Gastrocnemius medialis (tissue), 4 donors: ENCODE measurements around the gene NANP. TPM values are rescaled to one million over a fixed set of nuclear protein-coding genes. Genes with fewer than 3 reads are reported as not detected.

Experiments used
- ATAC-seq, 2 donors: fragments of 150-250 bp; one replicate each; pipeline ENCODE4 v1.9.1; 2016
- DNase-seq, 2 donors: peaks; one replicate each; pipeline ENCODE4 v3.0.0-alpha.2; 2019
- H3K27ac ChIP-seq, 4 donors: fragments of 200-600 bp; sonication (generic); 1 replicate in 1 of 4; 2 replicates in 3 of 4; pipeline ENCODE4 v1.5.1; 2016 to 2018; ENCODE audit warnings: mild to moderate bottlenecking in 2 of 4, moderate library complexity in 1 of 4
- H3K27me3 ChIP-seq, 3 donors: fragments of 200-600 bp; sonication (generic) in 2 of 3; 1 replicate in 1 of 3; 2 replicates in 2 of 3; pipeline versions ENCODE4 v1.5.1 to v1.6.0; 2016 to 2019; ENCODE audit warnings: mild to moderate bottlenecking in 1 of 3, moderate library complexity in 1 of 3
- H3K36me3 ChIP-seq, 2 donors: fragments of 200-600 bp; sonication (generic) in 1 of 2; one replicate each; pipeline ENCODE4 v1.5.1; 2017 to 2018
- H3K4me1 ChIP-seq, 2 donors: fragments of 200-600 bp; sonication (generic) in 1 of 2; one replicate each; pipeline ENCODE4 v1.5.1; 2016 to 2017; ENCODE audit warnings: mild to moderate bottlenecking in 2 of 2
- H3K4me3 ChIP-seq, 4 donors: fragments of 200-600 bp; sonication (generic) in 3 of 4; 1 replicate in 1 of 4; 2 replicates in 3 of 4; pipeline ENCODE4 v1.5.1; 2016 to 2019; ENCODE audit warnings: mild to moderate bottlenecking in 2 of 4
- H3K9me3 ChIP-seq, 3 donors: fragments of 200-600 bp; sonication (generic) in 2 of 3; 1 replicate in 1 of 3; 2 replicates in 2 of 3; pipeline ENCODE4 v1.5.1; 2016 to 2019
- POLR2A ChIP-seq, 2 donors: fragments of 450-650 bp; IDR thresholded peaks; one replicate each; pipeline ENCODE4 v1.6.1; 2017; ENCODE audit warnings: antibody characterized with exemption in 2 of 2, mild to moderate bottlenecking in 2 of 2, moderate library complexity in 2 of 2
- in situ Hi-C, 4 donors: fragments of 200-750 bp; cut with MboI; loops; one replicate each; pipeline versions ENCODE4 v1.15.0 to v1.8.0; 2017; ENCODE audit warnings: low sequenced_read_pairs in 4 of 4
- intact Hi-C: fragments of 100-400 bp; cut with DNase I; formaldehyde crosslinking; loops from one replicate; pipeline ENCODE4 v1.15.1; 2023; ENCODE audit warnings: low total_unique reads
- total RNA-seq, 4 donors: library from RNA; depleted of rRNA; stranded (reverse); fragments of >200 nt; gene quantifications; one replicate each; pipeline versions ENCODE4 v1.1.0 to v1.2.3, GENCODE V29; 2016
- TF ChIP-seq, protein P1 (sequence below), 5 experiments: fragments of 450-650 bp in 3 of 5; fragments of 200-600 bp in 2 of 5; sonication (generic) in 2 of 5; IDR thresholded peaks in 4 of 5; conservative IDR thresholded peaks in 1 of 5; 1 replicate in 4 of 5; 2 replicates in 1 of 5; pipeline ENCODE4 v1.5.1; 2016 to 2019; ENCODE audit warnings: antibody characterized with exemption in 5 of 5, mild to moderate bottlenecking in 3 of 5, moderate library complexity in 3 of 5

NANP gene
- total RNA-seq, 4 donors from 2014 or later: 1.5 to 3.6 (median 2.6) TPM

DNA sequence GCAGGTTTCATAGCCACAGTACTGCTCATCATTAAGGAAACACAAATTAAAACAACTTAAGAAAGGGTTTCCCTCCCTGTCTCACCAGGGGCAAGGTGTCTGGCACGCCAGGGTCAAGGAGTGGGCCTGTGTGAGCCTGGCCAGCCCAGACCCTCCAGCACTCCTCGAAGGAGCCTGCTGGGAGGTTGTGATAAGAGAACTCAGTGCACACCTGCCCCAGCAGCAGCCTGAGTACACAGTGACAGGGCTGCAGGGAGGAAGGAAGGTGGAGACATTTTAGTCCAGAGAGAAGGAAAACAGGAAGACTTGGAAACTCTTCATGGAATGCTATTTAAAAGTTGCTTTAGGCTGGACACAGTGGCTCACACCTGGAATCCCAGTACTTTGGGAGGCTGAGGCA lies 52.6 kb downstream of the NANP start:
- ATAC-seq (no peak), DNase-seq (no peak)
- in situ Hi-C loops (no loop called here), intact Hi-C loops (no loop called here)
- H3K4me3 ChIP-seq: no peak overlapping the region
- H3K27ac ChIP-seq: no peak overlapping the region
- H3K9me3 ChIP-seq: no peaks in the 10 kb centered on the region
- TF ChIP-seq POLR2A (IDR thresholded peaks at IDR 0.05): no peak
- TF ChIP-seq, protein P1, sequence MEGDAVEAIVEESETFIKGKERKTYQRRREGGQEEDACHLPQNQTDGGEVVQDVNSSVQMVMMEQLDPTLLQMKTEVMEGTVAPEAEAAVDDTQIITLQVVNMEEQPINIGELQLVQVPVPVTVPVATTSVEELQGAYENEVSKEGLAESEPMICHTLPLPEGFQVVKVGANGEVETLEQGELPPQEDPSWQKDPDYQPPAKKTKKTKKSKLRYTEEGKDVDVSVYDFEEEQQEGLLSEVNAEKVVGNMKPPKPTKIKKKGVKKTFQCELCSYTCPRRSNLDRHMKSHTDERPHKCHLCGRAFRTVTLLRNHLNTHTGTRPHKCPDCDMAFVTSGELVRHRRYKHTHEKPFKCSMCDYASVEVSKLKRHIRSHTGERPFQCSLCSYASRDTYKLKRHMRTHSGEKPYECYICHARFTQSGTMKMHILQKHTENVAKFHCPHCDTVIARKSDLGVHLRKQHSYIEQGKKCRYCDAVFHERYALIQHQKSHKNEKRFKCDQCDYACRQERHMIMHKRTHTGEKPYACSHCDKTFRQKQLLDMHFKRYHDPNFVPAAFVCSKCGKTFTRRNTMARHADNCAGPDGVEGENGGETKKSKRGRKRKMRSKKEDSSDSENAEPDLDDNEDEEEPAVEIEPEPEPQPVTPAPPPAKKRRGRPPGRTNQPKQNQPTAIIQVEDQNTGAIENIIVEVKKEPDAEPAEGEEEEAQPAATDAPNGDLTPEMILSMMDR (IDR thresholded peaks at IDR 0.05 in 4 of 5, conservative IDR thresholded peaks at IDR 0.05 in 1 of 5): no peak
- H3K27me3 ChIP-seq: no peaks in the 10 kb centered on the region
- no peaks in the 10 kb centered on the region for H3K36me3 ChIP-seq
- no peaks in the 10 kb centered on the region for H3K4me1 ChIP-seq

DNA sequence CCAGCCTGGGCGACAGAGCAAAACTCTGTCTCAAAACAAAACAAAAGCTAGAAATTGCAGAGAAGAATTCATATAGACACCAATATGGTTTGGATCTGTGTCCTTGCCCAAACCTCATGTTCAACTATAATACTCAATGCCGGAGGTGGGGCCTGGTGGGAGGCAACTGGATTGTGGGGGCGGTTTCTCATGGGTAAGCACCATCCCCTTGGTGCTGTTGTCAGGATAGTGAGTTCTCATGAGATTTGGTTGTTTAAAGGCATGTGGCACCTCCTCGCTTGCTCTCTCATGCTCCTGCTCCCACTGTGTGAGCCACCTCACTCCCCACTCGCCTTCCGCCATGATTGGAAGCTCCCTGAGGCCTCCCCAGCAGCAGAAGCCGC lies 53.7 kb downstream of the NANP start:
- Histone ChIP-seq H3K36me3 (no peaks in the 10 kb centered on the region), H3K27me3 (no peaks in the 10 kb centered on the region), H3K4me1 (no peaks in the 10 kb centered on the region), H3K27ac (no peak overlapping the region), H3K4me3 (no peak overlapping the region), H3K9me3 (no peaks in the 10 kb centered on the region)
- intact Hi-C loops: no loop called here
- DNase-seq: no peak
- in situ Hi-C loops: no loop called here
- TF ChIP-seq, protein P1 (IDR thresholded peaks at IDR 0.05 in 4 of 5, conservative IDR thresholded peaks at IDR 0.05 in 1 of 5): no peak
- no peak for TF ChIP-seq POLR2A (IDR thresholded peaks at IDR 0.05)
- ATAC-seq: no peak

DNA sequence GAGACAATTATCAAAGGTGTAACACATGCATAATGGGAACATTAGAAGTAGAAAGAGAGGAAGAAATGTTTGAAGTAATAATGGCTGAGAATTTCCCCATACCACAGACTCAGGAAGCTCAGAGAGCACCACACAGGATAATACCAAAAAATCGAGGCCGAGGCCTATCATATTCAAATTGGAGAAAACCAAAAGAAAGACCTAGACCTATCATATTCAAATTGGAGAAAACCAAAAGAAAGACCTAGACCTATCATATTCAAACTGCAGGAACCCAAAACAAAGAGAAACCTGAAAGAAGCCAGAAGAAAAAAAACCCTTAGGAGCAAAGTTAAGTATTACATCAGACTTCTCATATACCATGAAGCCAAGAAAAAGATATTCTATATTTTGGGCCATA lies 56.5 kb downstream of the NANP start:
- Histone ChIP-seq H3K9me3 (peaks cover 0 to 6% (median 0%) of the 10 kb centered on the region in 3 donors), H3K4me1 (no peaks in the 10 kb centered on the region), H3K27ac (no peak overlapping the region), H3K4me3 (no peak overlapping the region), H3K36me3 (no peaks in the 10 kb centered on the region), H3K27me3 (no peaks in the 10 kb centered on the region)
- in situ Hi-C loops (no loop called here), intact Hi-C loops (no loop called here)
- no peak for DNase-seq
- ATAC-seq: no peak
- TF ChIP-seq POLR2A (IDR thresholded peaks at IDR 0.05): no peak
- TF ChIP-seq, protein P1 (IDR thresholded peaks at IDR 0.05 in 4 of 5, conservative IDR thresholded peaks at IDR 0.05 in 1 of 5): no peak

DNA sequence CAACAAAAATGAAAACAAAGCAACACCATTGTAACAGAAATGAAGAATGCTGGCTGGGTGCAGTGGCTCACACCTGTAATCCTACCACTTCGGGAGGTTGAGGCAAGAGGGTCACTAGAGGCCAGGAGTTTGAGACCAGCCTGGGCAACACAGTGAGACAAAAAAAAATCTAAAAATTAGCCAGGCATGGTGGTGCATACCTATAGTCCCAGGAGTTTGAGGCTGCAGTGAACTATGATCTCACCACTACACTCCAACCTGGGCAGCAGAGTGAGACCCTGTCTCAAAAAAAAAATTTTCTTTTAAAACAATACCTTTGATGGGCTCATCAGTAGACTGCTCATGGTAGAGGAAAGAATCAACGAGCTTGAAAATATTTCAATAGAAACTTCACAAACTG lies 57.0 kb downstream of the NANP start:
- Histone ChIP-seq H3K4me1 (no peaks in the 10 kb centered on the region), H3K36me3 (no peaks in the 10 kb centered on the region), H3K27me3 (no peaks in the 10 kb centered on the region), H3K9me3 (peaks cover 0 to 6% (median 0%) of the 10 kb centered on the region in 3 donors), H3K27ac (no peak overlapping the region), H3K4me3 (no peak overlapping the region)
- intact Hi-C loops (no loop called here), in situ Hi-C loops (no loop called here)
- no peak for TF ChIP-seq POLR2A (IDR thresholded peaks at IDR 0.05)
- TF ChIP-seq, protein P1 (IDR thresholded peaks at IDR 0.05 in 4 of 5, conservative IDR thresholded peaks at IDR 0.05 in 1 of 5): no peak
- no peak for ATAC-seq
- no peak for DNase-seq

DNA sequence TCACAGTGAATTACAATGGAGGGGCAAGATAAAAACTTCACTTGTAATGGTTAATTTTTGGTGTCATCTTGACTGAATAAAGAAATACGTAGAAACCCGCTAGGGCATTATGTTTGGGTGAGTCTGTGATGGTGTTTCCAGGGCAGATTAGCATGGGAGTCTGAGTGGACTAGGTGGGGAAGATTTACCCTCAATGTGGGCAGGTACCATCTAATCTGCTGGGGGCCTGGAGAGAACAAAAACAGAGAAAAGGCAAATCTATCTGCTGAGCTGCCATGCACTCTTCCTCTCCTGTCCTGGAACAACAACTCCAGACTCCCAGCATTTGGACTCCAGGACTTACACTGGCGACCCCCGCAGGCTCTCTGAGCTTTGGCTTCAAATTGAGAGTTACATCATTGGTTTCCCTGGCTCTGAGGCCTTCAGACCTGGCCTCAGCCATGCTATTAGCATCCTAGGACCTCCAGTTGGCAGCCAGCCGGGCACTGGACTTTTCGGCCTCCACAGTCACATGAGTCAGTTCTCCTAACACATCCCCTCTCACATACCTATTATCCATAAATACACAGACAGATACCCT lies 58.1 kb downstream of the NANP start:
- ATAC-seq (no peak), DNase-seq (no peak)
- H3K4me1 ChIP-seq: no peaks in the 10 kb centered on the region
- in situ Hi-C loops: no loop called here
- H3K4me3 ChIP-seq: no peak overlapping the region
- H3K36me3 ChIP-seq: no peaks in the 10 kb centered on the region
- intact Hi-C loops: no loop called here
- no peak overlapping the region for H3K27ac ChIP-seq
- no peak for TF ChIP-seq POLR2A (IDR thresholded peaks at IDR 0.05)
- TF ChIP-seq, protein P1 (IDR thresholded peaks at IDR 0.05 in 4 of 5, conservative IDR thresholded peaks at IDR 0.05 in 1 of 5): no peak
- H3K27me3 ChIP-seq: no peaks in the 10 kb centered on the region
- H3K9me3 ChIP-seq: peaks cover 0 to 6% (median 0%) of the 10 kb centered on the region in 3 donors
